RPMI7951 (cell line): Measurements from ENCODE around the gene ACKR1. TPM values are rescaled to one million over a fixed set of nuclear protein-coding genes. Genes with fewer than 3 reads are reported as not detected.
A peak's percentile ranks its signal among the peaks of the same experiment; 100 is the strongest.

Experiments used
- DNase-seq: peaks from one replicate; pipeline ENCODE4 v3.0.0-alpha.2; 2012; ENCODE audit warnings: low read depth
- total RNA-seq: library from RNA; depleted of rRNA; stranded (reverse); fragments of >200 nt; shearing (Covaris generic); gene quantifications from 2 replicates; pipeline ENCODE4 v1.2.3, GENCODE V29; 2014

The ACKR1 gene
- total RNA-seq, 1 experiment from 2014 or later = not detected

DNA sequence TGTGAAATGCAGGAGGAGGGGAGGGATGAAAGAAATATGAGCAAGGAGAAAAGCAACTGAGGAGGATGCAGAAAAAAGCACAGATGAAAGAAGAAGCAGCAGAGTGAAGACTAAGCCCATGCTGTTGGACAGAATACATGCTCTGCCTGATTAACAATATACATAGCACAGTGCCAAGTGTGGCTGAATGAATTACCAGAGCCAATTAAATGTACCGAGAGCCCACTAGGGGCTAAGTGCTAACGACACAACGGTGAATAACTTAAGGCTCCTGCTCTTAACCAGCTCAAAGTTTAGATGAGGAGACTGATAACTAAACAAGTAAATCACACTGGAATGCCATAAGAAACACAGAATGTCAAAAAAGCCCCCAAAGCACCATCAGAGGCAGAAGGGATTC lies 17.6 kb upstream of the ACKR1 start:
- DNase-seq = no peak

DNA sequence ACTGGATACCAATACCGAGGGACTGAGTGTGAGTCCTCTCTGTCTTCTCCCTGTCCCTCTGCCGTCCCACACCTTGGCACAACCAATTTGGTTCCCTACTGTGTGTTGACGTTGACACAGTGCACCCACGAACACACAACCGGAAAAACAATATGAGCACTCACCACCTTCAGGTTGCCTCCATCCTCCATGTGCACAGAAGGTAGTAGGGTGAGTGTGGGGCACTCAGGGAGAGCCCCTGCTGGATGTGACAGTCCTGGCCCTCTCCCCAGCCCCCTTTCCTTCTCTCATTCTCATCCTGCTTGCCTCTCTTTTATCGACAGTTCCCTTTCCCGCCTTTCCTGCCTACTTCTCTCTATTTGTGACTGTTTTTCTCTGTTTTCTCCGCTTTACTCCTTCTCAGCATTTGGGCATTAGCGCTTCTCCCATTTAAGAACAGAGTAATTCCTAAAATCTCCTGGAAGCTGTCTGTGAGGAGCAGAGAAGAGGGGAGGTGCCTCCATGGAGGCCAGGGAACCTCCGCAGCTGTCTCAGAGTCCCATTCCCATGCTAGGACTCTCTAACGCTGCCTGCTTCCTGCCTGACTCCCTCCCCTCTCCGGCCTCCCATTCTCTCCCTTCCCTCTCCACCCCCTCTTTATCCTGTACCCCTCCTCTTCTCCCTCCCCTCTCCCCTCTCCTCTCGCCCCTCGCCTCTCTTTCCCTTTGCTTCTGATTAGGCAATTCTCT lies 16.9 kb upstream of the ACKR1 start:
- DNase-seq = no peak

DNA sequence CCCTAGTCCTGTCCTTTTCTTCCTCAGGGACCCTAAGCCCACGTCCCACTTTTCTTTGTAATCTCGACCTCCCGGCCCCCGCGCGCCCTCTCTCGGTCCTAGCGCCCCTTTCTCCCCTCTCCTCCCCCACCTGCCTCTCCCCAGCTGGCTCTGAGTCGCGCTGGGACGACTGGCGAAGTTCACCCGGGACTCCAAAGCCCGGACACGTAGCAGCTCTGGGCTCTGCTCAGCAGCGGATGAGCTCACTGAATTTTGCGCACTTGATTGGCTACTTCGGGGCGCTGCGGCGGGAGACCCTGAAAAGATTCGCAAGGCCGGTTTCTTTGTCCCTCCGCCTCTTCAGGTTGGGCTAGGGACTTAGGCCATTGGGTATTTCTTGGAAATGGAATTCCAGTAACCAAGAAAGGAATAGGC lies 16.3 kb upstream of the ACKR1 start:
- DNase-seq = peak; percentile 48

DNA sequence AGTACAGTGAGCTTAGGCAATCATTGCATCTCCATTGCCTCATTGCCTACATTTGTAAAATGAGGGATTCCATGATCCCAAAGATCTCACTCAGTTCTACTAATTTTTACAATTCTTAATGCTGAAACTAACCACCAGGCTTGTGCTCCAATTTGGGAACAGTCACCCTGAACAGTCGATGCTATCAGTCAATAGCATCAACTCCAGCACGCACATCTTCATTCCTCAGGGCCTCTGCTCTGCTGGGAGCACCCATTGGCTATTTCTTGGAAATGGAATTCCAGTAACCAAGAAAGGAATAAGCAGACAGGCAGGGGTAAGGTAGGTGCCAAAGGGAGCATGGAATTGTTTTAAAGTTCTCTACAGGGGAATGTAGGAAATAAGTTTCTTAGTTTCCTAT lies 14.2 kb upstream of the ACKR1 start:
- no peak for DNase-seq

DNA sequence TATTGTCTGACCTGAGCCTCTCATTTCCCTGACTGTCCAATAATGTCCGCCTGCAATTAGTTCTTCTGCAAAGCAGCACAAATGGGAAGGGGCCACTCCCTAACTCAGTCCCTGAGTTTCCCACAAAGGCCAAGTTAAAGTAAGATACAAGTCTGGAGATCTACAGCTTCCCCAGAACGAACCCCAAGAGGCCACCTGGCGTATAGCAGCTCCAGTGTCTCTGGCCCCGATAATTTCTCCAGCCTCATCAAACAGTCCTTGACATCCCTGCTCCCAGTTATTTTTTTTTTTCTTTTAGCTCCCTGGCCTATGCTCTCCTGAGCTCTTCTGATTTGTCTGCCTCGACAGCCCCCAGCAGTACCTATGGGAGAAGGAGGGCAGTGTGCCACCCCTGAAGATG lies 8.1 kb upstream of the ACKR1 start:
- DNase-seq = no peak

DNA sequence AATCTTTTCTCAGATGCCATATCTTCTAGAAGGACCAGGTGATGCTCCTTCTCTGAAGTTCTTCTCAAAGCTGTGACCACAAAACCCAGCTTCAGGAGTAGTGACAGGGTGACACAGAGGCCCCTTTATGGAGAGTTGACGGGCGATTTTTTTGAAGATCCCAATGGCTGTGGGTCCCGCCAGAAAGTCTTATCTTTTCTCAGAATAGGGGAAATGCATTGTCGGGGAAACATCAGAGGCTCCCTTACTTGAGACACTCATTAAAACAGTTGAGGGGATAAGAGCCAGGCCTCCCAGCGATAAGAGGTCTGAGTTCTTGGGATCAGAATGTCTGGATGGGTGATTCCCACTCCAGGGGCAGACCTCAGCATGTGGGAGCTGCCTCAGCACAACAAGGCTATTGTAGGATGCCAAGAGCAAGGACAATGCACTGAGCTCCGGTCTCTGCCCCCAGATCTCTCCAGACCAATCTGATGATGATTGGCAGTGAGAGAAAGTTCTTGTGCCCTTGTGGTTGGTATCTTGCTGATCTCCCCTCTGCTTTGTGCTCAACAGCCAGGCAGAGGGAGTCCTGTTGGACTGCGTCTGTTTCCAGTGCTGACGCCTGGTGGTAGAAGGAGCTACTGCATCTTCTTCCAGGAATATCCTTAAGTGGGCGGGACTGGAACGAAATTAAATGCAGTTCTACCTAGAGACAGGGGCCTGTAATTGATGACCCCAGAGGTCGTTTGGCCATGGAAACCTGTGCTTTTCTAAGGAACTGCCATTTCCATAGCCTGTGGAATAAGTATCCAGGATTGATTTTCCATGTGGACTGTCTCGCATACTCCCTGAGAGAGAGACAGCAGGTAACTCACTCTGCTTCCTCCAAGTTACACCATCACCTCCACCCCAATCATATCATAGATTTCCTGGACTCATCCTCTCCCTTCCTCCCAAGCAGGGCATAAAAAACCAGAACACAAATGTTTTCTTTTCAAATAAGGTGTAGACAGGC lies 6.8 kb upstream of the ACKR1 start:
- DNase-seq = peak; percentile 64

DNA sequence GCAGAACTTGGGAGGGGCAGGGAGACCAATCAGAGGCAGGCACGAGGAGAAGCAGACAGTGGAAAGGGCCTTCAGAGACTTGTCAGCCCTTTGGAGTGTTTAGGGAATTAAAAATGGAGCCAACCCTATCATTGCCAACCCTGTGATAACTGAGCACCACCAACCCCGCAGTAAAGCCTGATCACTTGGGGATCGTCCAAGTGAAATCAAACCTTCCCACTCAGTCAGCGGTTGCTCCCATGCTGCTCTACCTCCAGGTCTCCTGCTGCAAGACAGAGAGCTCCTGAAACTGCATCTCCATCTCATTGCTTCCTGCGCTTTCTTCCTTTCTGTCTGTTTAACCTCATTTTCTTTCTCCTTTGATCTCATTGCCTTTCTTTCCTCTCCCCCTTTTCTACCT lies 4.8 kb upstream of the ACKR1 start:
- DNase-seq = no peak

DNA sequence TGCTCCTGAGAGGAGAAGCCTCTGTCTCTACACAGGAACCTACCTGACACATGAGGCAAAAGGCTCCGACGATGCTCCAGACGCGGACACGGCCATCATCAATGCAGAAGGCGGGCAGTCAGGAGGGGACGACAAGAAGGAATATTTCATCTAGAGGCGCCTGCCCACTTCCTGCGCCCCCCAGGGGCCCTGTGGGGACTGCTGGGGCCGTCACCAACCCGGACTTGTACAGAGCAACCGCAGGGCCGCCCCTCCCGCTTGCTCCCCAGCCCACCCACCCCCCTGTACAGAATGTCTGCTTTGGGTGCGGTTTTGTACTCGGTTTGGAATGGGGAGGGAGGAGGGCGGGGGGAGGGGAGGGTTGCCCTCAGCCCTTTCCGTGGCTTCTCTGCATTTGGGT lies 3.9 kb upstream of the ACKR1 start:
- no peak for DNase-seq

DNA sequence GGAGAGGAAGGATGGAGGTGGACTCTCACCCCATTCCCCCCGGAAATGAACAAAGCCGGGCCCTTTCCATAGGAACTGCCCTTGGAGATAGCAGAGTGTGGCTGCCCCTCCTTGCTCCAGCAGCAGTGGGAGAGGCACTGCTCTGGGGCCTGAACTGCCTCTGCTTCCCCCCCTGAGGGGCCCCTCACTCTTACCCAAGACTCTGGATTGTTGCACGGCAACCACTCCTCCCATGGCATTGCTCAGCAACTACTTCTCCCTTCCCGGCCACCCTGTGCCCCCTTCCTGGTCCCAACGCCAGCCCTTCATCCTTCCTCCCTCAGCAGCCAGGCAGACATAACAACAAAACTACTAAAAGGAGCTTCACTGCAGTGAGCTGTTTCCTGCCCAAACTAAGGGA lies 3.0 kb upstream of the ACKR1 start:
- DNase-seq = no peak

DNA sequence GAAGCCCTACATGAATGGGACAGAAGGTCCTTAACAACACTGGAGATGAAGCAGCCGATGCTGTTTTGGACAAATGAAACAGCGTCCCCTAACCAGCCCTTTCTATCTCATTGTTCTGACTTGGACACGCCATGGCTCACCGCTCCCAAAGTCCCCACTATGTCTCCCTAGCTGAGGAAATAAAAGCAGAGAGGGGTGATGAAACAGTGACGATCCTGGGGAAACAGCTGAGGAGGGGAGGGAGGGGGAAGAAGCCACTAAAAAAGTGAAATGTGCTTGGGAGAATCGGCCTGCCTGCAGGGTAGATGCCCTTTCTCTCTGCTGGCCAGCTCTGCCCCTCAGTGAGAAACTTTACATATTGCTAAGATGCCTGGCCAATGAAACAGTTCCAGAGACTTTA lies 1.1 kb upstream of the ACKR1 start:
- no peak for DNase-seq

DNA sequence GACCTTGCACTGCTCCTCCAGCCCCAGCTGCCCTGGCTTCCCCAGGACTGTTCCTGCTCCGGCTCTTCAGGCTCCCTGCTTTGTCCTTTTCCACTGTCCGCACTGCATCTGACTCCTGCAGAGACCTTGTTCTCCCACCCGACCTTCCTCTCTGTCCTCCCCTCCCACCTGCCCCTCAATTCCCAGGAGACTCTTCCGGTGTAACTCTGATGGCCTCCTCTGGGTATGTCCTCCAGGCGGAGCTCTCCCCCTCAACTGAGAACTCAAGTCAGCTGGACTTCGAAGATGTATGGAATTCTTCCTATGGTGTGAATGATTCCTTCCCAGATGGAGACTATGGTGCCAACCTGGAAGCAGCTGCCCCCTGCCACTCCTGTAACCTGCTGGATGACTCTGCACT lies 550 bp downstream of the ACKR1 start:
- DNase-seq = no peak

DNA sequence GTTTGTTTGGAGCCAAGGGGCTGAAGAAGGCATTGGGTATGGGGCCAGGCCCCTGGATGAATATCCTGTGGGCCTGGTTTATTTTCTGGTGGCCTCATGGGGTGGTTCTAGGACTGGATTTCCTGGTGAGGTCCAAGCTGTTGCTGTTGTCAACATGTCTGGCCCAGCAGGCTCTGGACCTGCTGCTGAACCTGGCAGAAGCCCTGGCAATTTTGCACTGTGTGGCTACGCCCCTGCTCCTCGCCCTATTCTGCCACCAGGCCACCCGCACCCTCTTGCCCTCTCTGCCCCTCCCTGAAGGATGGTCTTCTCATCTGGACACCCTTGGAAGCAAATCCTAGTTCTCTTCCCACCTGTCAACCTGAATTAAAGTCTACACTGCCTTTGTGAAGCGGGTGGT lies 1.4 kb downstream of the ACKR1 start:
- DNase-seq = no peak

DNA sequence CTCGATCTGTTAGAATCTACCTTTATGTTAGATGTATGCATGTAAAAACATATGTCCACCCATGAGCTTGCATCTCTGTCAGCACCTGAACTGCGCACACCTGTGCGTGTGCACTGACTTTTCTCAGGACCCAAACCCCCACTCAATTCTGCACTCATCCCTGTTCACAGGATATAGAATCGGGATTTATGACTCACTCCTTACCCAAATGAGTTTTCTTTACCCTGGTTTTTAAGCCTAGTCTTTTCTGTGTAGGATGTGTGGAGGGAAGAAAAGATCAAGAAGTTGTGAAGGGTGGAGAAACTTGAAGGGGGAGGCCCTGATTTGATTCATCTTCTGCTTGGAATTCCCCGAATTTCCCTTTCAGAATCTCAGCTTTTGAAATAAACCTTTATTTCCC lies 2.4 kb downstream of the ACKR1 start:
- DNase-seq = no peak

DNA sequence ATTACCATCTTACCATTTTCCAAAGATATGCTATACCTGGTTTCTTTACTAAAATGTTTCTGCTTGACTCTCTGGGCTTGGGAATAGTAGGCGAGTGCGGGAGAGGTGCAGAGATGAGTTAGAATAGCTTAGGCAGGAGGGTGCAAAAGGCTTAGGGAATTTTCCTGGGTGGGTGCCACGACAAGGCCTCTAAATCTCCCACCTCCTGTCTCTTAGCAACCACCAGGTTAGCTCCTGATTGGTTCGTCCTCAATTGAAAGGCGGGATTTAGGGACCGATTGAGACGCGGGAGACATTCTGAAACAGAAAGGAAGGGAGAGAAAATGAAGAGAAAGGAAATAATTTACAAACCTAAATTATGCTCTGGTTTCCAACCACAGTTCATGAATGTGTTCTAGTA lies 3.1 kb downstream of the ACKR1 start:
- no peak for DNase-seq

DNA sequence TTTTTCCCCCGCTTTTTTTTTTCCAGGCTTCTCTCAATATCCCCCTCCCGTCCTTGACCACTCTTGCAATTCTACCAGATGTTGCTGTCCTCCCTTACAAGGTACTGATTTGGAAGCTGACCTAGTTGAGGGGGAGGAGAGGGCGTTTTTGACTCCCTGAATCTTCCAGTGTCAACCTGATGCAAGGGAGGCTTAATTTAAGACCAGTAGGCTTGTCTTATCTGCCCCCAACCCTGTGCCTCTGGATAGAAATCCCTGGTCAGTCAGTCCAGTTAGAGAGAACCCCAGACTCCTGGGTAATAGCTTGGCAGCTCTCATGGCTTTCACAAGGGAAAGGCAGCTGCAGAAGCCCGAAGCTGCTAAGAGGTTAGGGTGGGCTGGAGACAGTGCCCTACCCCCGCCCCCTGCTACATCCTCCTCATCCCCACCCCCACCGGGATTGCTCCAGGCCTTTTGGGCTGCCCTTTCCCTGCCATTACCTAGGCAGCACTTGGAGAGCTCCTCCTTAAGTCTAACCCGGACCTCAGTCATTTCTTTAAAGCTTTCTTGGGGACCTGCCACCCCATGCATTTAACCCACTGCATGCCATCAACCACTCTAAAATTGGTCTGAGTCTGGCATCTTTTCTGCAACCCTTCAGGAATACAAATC lies 3.6 kb downstream of the ACKR1 start:
- DNase-seq = peak; percentile 4

DNA sequence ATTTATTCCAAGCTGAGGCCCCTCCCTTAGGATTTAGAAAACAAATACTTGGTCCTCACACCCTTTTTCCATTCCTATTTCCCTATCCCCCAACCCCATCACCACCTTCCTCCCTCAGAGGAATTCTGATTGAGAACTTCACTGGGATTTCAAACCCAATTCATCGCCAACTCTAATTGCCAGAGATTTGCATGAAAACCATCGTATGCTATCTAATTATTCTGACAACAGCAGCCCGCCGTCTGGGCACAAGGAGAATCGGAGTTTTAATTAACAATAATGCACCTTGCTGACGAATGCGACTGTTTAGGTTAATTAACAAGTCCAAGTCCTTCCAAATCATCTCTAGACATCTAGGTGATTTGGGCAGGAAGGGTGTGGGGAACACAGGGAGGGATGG lies 4.4 kb downstream of the ACKR1 start:
- no peak for DNase-seq

DNA sequence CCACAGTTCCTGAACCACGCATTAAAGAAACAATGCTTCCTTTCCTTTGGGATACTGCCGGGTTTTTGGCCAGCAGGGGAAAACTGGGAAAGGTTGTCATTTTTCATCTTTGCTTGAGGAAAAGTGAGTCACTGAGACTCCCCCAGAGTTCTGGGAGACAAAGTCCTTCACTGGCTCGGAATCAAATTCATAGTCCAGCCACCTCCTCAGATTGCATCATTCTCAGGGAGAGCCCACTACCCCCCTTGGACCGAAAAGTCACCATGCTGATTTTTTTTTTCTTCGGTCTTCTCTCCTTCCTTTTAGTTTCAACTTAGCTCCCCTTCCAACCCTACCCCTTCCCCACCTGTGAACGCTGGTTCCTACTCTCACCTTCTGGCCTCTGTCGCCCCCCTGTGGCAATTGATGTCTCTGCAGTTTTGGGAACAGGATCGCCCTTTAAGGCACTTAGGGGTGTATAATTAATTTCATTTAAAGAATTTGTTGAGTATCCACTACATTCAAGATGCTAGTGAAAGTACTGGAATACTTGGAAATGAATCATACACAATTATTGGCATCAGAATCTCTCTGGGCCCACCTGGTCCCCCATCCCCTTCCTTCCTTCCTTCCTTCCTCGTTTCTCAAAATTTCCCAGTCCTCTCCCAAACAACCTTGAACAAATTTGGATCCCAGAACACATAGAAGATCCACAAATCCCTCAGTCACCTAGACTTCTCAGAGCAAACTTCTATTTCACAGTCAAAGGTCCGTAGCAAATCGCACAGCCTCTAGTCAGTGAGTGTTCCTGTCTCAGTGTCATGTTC lies 6.9 kb downstream of the ACKR1 start:
- DNase-seq = peak; percentile 60

DNA sequence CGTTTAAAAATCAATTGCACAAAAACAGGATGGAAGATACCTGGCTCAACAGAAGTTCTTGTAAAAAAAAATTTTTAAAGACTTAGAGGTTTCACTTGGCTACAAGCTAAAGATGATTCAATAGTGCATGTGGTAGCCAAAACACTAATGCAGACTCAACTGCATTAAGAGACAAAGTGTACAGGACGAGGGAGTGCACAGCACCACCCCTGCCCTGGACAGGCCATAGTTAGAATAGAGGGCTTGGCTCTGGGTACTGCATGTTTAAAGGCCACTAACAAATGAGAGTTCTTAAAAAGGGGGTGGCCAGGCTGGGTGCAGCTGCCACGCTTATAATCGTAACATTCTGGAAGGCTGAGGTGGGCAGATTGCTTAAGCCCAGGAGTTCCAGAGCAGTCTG lies 7.9 kb downstream of the ACKR1 start:
- DNase-seq = no peak

DNA sequence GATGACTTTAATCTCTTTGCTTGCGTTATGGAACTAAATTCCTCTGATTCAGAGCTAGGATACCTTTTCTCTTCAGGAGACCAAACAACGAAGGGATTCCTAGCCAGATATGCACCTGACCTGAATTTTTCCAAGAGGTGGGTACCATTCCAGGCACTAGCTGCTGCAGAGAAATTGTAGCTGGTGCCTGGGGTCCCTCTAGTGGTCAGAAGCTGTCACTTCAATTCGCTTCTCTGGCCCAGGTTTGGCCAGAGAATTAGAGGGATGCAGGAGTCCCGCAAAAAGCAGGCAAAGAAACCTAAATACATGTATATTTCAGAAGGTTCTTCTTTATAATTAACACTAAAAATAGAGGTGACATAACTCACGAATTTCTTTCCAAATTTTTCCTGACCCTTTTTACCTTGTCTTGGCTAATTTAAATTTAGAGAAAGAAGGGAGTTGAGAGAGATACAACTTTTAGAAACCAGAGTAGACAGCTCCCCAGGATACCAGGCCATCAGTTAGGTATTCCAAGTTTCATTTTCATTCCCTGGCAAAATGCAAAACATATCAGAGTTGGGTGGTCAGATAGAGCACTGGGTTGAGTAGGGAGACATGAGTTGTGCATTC lies 9.6 kb downstream of the ACKR1 start:
- DNase-seq = peak; percentile 38

DNA sequence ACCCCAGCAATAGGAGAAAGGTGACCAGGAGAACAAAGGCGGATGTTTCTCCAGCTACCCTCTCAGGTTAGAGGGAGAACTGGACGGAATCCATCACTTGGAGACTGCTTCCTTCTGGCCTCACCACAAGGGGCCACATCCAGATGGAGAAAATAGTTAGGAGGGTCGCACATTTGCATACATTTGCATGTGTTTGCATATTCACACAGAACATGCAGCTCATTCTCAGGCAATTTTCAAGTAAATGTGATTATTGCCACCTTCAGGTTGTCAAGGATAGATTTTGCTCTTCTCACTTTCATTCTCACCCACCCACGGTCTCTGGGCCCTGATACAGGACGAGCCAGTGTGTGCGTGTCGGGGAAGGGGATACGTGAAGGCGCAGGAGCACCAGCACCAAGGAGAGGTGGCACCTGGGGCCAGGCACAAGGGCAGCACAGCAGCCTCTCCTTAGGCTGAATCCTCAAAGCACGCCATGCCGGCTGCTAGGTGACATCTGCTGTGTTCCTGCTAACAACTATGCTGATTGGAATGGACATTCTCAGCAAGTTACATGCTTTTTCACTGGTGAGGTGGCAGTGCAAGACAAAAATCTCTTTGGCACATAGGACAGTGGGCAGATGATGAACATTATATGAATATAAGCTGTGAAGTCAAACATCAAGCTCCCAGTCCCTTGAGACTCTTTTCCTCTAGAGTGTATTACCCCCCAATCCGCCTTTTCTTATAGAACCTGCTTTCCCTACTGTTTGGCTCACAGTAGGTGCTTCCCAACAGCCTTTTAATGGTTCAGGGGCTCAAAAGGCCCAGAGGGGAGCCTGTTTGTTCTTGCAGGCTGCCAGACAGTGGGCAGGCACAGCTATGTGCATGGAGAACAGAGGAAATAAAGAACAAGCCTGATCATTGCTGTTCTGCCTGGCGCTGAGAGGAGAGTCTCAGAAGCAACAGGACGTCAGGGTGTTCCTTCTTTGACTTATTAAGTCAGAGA lies 14.3 kb downstream of the ACKR1 start:
- DNase-seq = no peak
